HG03565 (cell line): ENCODE measurements around the gene C16orf96.

Source experiments
- ATAC-seq: cut with Tn5 transposase; IDR thresholded peaks from one replicate; pipeline ENCODE4 v1.9.1; 2021; ENCODE audit warnings: mild to moderate bottlenecking, moderate library complexity; ENCODE audit not compliant: unreplicated experiment

The C16orf96 gene

DNA sequence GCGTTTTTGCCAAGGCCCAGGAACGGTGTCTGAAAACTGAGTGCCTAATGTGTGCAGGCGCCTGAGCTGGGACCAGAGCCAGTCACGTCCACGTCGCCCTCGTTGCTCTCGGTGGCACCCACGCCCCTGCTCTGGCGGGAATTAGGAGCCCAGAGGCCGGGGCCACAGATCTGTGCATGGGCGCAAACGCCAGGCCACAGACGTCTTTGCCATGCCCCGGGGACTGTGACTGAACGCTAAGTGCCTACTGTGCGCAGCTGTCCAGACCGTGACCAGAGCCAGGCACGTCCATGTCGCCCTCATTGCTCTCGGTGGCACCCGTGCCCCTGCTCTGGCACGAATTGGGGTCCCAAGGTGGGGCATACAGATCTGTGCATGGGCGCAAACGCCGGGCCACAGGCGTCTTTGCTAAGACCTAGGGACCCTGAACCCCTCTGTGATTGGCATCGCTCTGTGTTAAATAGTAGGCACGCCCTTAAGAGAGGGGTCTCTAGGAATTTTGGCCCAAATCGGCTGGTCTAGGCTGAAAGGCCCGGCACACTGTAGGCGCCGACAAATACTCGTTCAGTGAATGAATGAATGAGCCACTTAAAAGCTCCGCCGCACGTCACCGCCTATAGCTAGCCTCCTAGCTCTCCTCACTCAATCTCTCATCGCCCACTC is 59.4 kb downstream of the C16orf96 start:
- no peak for ATAC-seq

DNA sequence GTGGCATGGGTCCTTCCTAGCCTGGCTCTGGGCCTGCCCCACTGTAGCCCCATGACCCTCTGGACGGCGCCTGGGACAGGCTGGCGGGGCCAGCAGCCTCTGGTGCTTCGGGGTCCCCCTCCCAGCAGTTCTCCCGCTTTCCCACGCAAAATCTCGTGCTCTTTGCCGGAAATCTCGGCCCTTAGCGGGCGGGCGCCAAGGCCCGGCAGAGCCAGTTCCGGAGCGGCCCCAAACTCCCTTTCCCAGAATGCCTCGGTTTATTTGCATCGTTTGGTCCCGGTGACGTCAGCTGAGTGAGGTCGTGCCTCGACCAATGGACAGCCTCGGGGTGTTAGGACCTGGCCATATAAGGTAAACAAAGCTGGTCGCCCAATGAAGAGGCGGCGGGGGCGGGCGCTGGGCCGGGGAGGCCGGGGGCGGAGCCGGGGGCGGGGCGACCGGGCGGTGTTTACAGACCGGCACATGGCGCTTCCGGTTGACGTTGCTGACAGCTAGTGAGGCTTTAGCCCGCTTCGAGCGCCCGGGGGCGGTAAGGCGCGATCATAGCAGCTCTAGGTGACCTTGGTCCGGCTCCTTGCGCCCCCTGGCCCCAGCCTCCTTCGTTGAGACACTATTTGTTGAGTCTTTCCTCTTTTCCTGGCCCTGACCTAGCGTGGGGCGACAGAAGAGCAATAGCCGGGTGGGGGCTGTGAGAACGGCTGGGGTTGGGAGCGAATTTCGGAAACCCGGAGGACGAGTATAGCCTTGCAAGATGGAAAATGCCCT is 60.1 kb downstream of the C16orf96 start:
- ATAC-seq, result peak; percentile 61

DNA sequence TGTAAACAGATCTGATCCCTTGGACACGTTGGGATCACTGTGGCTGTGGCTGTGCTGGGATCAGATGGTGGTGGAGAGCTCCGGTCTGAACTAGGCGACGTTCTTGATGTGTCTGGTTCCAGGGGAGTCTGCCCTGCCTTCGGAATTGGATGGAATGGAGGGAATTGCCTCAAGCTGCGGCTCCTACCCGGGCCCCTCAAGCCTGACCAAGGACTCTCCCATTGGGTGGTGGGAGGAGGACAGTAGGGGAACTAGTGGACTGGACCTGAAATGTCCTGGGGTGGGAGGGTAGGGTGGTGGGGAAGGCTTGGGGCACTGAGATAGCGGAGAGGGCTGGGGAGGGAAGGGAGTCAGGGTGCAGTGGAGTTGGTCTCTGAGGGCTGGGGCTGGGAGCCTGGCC is 61.7 kb downstream of the C16orf96 start:
- ATAC-seq, result no peak

DNA sequence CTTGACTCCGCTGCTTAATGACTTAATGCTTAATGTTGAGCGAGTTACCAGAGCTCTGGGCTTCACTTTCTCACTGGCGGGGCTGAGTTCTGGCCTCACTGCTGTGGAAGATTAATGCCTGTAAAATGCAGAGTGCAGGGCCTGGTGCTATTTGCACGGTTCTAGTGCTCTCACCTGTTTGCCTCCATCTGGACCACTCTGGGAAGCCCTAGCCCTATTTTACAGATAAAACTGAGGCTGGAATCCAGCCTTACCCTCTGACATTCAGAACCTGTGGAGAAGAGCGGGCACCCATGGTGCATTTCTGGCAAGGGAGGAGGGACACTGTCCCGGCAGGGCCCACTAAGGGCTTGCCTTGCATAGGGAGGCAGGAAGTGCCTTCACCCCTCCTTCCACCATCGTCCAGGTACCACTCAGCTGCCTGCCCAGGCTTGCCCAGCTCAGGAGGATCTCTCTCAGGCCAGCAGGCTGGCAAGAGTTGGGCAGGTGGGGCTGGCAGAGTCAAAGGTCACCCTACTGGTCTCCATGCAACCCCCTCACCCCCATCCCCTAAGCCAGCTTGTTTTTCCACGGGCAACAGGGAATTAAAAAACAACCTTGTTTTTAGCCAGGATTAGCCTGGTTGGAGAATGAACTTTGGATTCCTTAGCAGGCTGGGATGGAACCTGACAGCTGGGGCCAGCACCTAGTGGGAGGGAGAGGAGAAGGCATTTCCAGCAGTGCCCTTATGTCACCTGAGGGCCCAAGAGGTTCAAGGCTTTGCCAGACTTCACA is 62.7 kb downstream of the C16orf96 start:
- no peak for ATAC-seq

DNA sequence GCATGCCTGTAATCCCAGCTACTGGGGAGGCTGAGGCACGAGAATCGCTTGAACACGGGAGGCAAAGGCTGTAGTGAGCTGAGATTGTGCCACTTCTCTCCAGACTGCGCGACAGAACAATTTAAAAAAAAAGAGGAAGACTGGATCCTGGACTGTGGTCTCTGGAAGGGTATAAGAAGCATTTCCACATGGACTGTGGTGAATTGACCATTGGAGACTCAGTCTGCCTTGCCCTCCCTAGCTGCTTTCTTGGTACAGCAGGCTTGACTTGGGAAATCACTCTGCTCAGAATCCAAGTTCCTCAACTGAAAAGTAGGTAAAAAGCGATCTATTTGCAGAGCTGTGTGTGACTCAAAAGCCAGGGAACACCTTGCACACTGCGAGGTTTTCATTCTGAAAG is 67.5 kb downstream of the C16orf96 start:
- no peak for ATAC-seq

DNA sequence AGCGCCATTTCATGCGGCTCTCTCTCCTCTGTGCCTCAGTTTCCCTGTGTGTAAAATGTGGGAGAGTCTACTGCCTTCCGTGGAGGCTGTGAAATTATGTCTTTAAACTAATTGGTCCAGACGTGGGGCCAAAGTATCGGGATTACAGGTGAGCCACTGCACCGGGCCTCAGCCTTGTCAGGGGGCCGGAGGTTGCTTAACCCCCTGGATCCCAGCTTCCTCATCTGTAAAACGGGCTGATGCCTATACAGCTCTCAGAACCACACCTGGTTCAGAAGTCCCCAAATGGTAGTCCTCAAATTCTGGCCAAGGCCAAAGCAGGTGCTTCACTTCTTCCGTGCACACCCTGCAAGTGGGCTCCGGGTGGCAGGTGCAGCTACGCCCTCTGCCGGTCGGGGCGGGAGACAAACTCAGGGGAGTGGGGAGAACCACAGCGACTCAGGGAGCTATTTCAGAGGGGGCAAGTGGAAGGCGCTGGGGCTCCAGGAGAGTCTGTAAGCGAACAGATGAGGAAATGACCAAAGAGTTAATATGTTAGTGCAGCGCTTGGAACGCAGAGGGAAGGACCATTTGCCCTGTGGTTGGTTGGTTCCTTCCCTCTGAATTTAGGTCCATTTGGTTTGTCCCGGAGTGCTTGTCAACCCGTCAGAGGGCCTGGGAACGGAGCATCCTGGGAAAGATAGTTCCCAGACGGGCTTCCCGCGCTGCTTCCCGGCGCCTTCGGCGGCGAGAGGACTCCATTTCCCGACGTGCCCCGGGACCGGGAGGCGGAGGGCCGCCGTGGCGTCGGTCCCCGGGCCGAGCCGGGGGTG is 68.1 kb downstream of the C16orf96 start, which contains the start of gene MGRN1:
MGRN1 (plus strand) TSS at position 812 of the 812 bp plus-strand sequence. CDS start 135 bp downstream, outside the sequence.
- peak; percentile 63 for ATAC-seq

DNA sequence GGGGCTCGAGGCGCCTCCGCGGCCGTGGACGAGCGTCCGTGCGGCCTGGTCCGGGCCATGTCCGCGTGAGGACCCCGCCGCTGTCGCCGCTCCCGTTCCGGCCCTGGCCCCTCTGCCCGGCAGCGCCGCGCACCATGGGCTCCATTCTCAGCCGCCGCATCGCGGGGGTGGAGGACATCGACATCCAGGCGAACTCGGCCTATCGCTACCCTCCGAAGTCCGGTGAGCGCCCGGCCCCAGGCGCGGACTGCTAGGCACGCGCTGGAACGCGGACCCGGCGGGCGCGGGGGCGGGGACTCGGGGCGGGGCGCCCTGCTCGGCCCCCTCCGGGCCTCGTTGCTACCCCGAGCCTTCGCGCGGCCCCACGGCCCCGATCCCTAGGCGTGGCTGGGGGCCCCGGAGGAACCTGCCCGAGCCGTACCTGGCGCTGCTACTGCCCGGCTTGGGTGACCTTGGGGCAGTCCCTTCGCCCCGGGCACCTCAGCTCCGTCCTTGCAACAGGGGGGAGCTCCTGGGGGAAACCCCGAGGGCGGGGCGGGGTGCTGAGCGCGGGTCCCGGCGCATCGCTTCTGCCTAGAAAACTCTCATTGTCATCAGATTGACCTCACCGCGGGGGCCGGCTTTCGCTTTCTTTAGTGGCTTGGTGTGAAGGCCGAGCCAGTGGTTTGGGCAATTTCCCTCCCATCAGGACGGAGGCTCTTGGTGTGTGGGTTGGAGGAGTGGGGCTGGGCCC is 68.9 kb downstream of the C16orf96 start:
- peak; percentile 36 for ATAC-seq

DNA sequence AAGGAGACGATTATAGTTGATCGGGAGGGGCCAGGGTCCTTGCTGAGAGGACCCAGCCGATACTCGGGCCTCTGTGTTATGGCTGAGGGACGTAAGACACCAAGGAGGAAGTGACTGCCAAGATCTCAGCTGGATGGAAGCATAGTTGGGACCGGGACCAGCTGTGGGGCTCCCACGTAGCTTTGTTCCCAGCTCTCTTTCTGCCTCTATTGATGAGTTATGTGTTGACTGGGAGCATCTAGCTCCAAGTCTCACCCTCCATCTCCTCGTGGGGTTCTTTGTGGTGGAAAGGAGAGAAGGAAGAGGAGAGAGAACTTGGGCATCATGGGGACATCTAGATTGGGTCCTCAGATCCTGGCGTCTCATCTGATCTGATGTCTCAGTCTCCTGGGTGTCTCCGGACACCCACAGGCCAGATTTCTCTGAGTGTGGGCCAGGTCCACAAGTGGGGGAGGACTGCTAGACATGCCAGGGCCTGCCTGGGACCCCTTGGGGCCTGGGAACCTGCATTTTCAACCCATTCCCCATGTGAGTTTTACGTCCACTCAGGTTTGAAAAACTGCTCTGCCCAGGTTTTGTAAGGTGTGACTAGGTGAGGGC is 69.5 kb downstream of the C16orf96 start:
- ATAC-seq, result no peak

DNA sequence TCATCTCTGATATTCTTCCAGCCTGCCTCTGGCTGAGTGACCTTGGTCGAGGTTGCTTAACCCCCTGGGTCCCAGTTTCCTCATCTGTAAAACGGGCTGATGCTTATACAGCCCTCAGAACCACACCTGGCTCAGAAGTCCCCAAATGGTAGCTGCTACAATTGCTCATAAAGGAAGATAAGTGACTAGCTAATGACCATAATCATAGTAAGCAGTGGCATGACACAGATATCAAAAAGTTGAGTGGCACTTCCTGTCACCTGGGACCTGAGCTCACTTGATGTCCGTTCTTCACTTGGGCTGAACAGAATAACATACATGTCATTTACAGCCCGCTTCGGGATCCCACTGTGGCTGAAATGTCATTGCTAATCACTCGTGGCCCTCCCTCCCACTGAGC is 70.3 kb downstream of the C16orf96 start:
- no peak for ATAC-seq

DNA sequence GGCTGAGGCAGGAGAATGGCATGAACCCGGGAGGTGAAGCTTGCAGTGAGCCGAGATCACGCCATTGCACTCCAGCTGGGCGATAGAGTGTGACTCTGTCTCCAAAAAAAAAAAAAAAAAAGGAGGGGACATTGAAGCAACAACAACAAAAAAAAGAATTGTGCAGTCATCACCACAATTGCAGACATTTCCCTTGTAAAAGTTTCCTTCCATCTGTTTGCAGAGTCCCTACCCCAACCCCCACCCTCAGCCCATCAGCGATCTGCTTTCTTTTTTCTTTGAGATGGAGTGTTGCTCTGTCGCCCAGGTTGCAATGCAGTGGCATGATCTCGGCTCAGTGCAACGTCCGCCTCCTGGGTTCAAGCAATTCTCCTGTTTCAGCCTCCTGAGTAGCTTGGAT is 72.1 kb downstream of the C16orf96 start:
- no peak for ATAC-seq

DNA sequence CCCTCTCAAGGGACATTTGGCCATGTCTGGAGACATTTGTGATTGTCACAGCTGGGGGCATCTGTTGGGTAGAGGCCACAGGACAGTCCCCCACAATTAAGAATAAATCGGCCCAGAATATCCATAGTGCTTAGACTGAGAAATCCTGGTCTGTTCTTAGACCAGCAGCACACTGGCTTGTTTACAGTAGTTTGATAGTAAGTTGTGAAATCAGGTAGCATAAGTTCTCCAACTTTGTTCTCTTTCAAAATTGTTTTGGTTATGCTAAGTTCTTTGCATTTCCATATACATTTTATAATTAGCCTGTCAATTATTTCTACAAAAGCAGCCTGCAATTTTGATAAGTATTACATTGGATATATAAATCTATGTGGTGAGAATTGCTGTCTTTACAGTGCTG is 75.3 kb downstream of the C16orf96 start:
- no peak for ATAC-seq

DNA sequence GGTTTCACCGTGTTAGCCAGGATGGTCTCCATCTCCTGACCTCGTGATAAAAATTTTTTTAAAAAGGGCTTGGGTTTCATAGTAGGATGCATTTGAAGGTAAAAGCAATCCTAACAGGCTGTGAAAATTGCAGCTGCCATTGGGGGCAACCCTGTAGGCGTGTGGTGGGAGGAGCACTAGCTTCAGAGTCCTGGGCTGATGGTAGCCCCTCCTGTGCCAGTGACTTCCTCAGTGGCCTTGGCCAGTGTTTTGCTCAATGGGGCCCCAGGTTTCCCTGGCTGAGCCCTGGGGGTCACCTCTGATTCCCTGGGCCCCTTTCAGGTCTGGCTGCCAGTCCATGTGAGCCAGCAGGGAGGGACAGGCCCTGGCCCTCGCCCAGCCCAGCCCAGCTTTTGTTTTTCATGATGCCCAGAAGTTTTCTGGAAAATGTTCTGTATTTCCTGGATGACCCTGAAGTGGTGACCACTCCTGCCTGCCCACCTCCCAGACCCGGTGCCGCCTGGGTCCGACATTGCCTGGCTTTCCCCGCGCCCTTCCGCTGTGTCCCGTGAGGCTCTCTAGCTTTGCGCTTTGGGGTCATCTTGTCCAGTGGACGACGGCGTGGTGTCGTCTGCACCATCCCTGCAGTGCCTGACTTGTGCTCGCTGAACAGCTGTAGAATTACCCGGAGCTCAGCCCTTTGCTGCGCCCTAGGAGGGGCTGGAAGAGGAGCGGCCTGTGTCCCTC is 77.9 kb downstream of the C16orf96 start:
- ATAC-seq, result no peak

DNA sequence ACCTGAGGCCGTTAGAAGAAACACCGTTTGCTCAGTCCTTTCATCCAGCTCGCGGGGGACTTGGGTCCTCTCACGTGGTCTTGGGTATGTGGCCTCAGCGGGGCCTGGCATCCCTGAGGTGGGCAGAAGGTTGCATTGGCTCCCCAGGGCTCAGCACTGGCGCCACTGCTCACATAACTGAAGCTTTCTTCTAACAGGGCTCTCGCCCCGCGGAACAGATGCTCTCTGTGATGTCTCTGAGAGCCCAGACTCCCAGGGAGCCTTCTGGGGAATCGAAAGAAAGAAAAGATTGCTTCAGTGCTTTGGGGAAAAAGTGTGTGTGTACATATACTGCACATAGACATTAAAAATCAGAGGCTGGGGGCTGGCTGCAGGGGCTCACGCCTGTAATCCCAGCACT is 78.6 kb downstream of the C16orf96 start:
- no peak for ATAC-seq

DNA sequence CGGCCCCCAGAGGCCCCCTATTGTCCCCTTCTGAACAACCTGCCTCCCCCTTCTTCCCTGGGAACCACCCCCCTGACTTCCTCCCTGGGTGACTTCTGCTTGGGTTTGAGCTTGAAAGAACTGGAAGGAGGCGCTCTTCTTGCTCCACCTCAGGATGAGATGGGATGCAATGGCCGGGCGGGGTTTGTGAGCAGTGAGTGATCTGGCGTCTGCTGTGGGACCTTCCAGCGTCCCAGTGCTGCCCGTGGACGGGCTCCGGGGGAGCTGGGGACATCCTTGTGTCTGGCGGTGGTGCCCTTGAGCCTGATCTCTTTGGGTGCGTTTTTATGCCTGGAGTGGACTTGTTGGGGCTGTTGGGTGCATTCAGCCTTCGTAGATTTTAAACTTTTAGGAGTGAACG is 80.1 kb downstream of the C16orf96 start:
- no peak for ATAC-seq

DNA sequence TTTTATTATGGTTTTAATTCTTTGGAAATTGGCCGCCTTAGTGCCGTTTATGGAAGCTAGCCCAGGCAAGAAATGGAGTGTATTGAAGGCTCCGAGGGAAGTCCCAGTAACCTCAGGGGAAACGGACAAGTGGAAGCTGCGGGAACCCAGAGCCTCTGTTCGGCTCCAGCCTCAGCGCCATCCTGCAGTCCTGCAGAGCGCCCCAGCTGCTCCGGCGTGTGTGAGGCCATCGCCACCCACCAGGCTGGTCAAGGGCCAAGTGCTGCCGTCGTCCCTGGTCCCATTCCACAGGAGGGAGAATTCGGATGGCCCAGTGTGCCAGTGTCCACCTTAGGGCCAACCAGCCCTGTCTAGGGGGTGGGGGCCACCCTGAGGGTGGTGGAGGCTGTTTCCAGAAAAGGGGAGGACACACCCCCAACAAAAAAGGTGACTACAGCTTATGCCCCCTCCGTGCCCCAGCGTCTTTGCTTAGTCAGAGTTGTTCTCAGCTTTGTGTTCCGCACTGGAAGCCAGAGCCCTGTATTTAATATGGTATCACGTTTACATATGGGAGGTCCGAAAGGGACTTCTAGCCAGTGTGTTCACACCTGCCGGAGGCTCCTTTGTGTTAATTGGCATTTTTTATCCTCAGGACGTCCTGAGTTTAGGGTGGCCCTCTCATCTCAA is 81.5 kb downstream of the C16orf96 start:
- ATAC-seq, result no peak

DNA sequence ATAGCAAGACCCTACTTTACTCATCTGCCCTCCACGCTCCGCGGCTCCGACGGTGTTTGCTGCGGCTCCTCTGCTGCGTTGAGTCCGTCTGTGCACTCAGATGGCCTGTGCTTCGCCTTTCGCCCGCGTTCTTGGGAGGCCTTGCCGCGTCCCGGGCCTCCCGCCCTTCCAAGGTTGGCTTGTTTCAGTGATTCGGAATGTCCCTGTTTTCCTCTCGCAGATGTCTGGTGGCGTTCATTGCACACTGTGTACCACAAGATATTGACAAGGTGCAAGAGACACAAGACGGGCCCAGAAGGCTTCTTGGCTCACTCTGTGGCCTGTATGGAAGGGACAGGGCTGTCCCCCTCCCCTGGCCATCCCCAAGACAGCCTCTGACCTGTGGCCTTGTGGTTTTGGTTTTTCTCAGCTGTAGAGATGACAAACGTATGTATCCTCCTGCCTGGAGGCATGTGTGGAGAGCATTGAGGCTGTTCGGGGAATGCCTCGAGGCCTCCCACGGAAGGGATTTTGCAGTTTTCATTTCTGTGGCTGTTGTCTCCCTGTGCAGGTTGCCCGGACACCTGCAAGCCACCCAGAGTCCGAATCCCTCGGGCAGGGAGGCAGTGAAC is 83.9 kb downstream of the C16orf96 start:
- ATAC-seq, result no peak

DNA sequence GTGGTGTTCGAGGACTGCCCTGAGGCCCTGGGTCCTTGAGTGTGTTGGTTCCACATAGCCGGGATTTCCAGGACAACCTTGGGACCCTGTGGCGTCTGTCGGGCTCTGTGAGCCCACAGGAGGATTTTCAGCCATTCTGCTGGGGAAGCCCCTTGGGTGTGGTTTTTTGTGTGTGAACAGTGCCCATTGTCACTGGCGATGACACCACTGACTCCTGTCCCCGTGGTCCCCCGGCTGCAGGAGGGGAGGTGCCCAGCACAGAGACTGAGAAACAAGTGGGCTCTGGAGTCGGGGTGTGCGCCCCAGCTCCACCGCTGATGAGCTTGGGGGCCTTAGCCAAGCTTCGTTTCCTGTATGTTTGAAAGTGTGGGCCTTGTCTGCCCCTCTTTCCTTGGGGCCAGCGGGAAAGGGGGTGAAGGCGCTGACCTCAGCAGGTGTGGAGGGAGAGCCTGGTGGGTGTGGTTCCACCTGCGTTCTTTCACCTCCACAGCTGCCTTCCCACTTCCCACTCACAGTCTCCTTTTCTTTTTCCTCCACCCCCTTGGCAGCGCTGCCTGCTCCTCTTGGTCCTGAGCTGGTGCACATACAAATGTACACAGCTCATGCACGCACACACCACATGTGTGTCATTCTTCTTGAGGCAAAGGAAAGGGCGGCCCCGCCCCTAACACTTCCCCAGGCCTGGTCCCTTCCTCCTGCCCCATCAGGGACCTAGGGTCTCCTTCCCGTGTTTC is 84.6 kb downstream of the C16orf96 start:
- no peak for ATAC-seq

DNA sequence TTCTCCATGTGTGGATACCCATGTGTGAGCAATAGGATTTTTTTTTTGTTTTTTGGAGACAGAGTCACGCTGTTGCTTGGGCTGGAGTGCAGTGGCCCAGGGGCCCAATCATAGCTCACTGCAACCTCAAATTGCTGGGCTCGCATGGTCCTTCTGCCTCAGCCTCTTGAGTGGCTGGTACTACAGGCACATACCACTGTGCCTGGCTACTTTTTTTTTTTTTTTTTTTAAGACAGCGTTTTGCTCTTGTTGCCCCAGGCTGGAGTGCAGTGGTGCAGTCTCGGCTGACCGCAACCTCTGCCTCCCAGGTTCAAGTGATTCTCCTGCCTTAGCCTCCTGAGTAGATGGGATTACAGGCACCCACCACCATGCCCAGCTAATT is 85.2 kb downstream of the C16orf96 start:
- ATAC-seq, result no peak
